Activated CD4-positive, alpha-beta memory T cell treated with anti-CD3 and anti-CD28 coated beads for 36 hours (primary cell): ENCODE measurements around the gene CROCC2. TPM values are rescaled to one million over a fixed set of nuclear protein-coding genes. Genes with fewer than 3 reads are reported as not detected.

Source experiments
- CTCF ChIA-PET: fragments of 350-600 bp; sonication (Branson Sonifier 250); formaldehyde crosslinking; loops from one replicate; lab custom pipeline; 2021; ENCODE audit warnings: antibody characterized with exemption, inconsistent platforms; lab: Charles Lee
- POLR2A ChIA-PET: fragments of 350-600 bp; sonication (Branson Sonifier 250); formaldehyde crosslinking; loops from one replicate; lab custom pipeline; 2021; ENCODE audit warnings: antibody characterized with exemption; lab: Charles Lee
- DNase-seq: peaks from one replicate; pipeline ENCODE4 v3.0.0-alpha.2; 2020
- H3K27ac Mint-ChIP-seq: one replicate; pipeline ENCODE4 v1.8.0; 2021; ENCODE audit warnings: mixed read lengths
- H3K27me3 Mint-ChIP-seq: one replicate; pipeline ENCODE4 v1.8.0; 2021; ENCODE audit warnings: mixed read lengths
- H3K36me3 Mint-ChIP-seq: one replicate; pipeline ENCODE4 v1.8.0; 2021; ENCODE audit warnings: mixed read lengths
- H3K4me1 Mint-ChIP-seq: one replicate; pipeline ENCODE4 v1.8.0; 2021; ENCODE audit warnings: low read depth, mixed read lengths
- H3K4me3 Mint-ChIP-seq: one replicate; pipeline ENCODE4 v1.8.0; 2021; ENCODE audit warnings: mild to moderate bottlenecking, mixed read lengths
- H3K9me3 Mint-ChIP-seq: one replicate; pipeline ENCODE4 v1.8.0; 2021; ENCODE audit warnings: mixed read lengths
- intact Hi-C: fragments of 100-400 bp; cut with micrococcal nuclease; formaldehyde crosslinking; loops from one replicate; pipeline ENCODE4 v1.15.1; 2023
- total RNA-seq, 2 experiments: library from RNA; stranded (reverse); gene quantifications; one replicate each; pipeline ENCODE4 v1.2.3, GENCODE V29; 2021

The CROCC2 gene
- total RNA-seq, 2 experiments from 2014 or later = not detected

DNA sequence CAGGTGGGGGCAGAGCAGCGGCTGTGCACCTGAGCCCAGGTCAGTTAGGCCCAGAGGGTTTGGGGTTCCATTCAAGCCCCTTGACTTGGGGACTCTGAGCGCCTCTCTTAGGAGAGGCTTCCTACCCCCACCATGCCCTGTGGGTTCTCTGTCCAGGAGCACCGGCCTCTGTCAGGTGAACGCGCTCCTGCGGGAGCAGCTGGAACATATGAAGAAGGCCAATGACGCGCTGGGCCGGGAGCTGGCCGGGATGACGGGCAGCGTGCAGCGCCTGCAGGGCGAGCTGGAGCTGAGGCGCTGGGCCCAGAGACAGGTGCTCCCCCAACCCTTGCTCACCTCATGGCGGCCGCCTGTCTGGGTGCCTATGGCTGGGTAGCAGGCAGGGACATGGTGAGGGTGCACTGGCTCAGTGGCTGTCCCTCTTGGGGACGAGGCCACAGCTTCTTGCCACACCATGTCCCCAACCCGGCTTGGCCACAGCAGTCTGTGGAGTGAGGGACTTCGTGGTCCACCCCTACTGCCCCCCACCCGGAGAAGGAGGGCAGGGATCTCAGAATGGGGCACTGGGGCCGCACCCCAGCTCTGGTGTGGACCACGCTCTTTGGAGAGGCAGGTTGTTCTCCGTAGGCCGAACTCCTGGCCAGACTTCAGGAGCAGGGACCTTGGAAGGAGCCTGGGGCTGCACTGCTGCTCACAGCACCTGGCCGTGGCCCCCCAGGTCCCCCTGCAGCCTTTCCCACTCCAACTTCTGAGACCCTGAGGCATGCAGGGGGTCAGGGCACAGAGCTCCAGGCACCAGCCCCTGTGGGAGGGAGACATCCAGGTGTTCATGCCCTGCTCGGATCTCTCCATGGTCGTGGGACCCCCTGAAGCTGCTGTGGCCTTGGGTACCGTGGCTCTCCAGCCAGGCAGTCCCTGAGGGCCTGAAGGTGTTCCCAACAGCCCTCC is 19.7 kb downstream of the CROCC2 start:
- ChIA-PET CTCF (interaction anchor here (1.1 to 1.5 kb wide), 2 partner anchors 11 to 75 kb away, joined by 5 to 6 read pairs; no protein-coding TSS in a partner anchor), POLR2A (no interaction called here)

DNA sequence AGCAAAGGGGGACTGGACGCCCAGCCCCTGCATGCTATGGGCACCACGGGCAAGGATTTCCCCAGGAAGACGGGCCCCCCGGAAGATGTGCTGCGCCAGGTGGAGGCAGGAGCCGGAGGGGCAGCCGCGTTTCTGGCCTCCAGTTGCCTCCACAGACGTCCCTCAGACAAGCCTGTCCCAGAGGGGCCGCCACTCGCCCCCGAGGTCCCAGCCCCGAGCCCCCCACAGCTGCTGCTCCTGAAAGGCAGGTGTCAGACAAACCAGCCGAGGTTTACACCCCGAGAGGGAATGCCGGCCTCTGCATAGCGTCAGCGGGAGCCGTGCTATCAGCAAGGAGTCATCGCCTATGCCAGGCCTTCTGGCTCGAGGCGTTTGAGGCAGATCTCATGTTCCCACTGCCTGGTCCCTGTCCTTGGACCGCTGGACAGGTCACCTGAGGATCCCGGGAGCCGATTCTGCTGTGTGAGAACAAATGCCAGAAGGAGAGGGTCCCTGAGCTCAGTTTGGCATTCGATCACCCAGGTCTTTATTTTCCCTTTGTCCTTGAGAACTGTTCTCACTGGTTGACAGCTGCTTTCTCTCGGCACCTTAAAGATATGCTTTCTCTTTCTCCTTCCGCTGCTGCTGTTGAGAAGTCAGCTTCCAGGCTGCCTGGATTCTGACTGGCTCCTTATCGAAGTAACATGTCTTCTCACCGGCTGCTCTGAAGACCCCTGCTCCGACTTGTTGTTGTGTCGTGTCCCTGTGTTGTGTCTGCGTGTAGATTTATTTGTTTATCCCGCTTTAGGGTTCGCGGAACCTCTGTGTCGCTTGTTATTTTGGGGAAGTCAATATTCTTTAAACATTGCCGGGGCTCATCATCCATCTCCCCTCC is 20.6 kb downstream of the CROCC2 start:
- Mint-ChIP-seq H3K4me3 (no peak overlapping the region), H3K36me3 (no peaks in the 10 kb centered on the region), H3K27ac (no peak overlapping the region), H3K9me3 (no peaks in the 10 kb centered on the region), H3K27me3 (peaks cover 11% of the 10 kb centered on the region), H3K4me1 (no peaks in the 10 kb centered on the region)
- ChIA-PET POLR2A (no interaction called here), CTCF (interaction anchor here (1.1 to 1.5 kb wide), 2 partner anchors 12 to 76 kb away, joined by 5 read pairs; no protein-coding TSS in a partner anchor)
- intact Hi-C loops = no loop called here
- DNase-seq = peak; percentile 4

More for the DNA sequence above, 19.7 kb downstream of the CROCC2 start:
- peaks cover 11% of the 10 kb centered on the region for H3K27me3 Mint-ChIP-seq
- H3K36me3 Mint-ChIP-seq = no peaks in the 10 kb centered on the region
- DNase-seq = peak; percentile 7
- H3K27ac Mint-ChIP-seq = no peak overlapping the region
- no peak overlapping the region for H3K4me3 Mint-ChIP-seq
- intact Hi-C loops = no loop called here
- H3K4me1 Mint-ChIP-seq = no peaks in the 10 kb centered on the region
- H3K9me3 Mint-ChIP-seq = no peaks in the 10 kb centered on the region

DNA sequence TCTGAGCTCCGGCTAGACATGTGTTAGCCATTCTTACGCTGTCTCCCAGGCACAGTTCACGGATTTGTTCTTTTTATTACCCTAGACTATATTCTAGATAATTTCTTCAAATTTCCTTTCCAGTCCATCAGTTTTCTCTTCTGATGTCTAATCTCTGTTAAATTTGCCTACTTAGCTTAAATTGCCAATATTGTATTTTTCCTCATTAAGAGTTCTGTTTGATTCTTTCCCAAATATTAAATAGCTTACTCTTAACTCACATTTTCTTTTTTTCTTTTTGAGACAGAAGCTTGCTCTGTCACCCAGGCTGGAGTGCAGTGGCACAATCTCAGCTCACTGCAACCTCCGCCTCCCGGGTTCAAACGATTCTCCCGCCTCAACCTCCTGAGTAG is 21.2 kb downstream of the CROCC2 start:
- no peaks in the 10 kb centered on the region for H3K36me3 Mint-ChIP-seq
- no peaks in the 10 kb centered on the region for H3K4me1 Mint-ChIP-seq

DNA sequence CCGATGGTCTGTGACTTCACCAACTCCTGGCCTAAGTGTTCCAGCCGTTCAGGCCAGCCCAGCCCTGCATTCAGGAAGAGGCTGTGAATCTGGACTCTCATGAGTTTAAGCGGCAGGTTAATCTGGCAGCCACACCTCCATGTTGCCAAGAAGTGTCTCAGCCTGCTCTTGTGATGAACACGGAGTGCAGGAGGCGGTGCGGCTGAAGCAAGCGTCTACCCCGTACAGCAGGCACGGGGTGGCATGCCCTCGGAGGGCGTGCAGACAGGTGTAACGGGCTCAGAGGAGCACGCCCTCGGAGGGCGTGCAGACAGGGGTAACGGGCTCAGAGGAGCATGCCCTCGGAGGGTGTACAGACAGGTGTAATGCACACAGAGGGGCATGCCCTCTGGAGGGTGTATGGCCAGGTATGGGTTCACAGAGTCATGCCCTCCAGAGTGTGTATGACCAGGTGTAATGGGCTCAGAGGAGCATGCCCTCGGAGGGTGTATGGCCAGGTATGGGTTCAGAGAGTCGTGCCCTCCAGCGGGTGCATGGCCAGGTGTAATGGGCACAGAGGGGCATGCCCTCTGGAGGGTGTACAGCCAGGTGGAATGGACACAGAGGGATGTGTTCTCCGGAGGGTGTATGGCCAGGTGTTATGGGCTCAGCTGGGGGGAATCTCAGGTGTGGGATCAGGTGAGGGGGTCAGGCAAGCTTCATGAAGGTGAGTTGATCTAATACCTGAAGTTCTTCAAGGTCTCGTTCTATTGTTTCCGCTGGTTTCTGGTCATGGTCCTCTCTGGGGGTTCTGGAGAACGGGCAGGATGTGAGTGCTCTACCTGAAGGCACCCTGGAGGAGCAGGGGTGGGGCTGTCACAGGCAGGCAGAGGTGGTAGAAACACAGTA is 22.6 kb downstream of the CROCC2 start:
- ChIA-PET POLR2A (no interaction called here), CTCF (no interaction called here)
- intact Hi-C loops = no loop called here
- Mint-ChIP-seq H3K4me1 (no peaks in the 10 kb centered on the region), H3K27ac (no peak overlapping the region), H3K27me3 (peaks cover 11% of the 10 kb centered on the region), H3K36me3 (no peaks in the 10 kb centered on the region), H3K4me3 (no peak overlapping the region), H3K9me3 (no peaks in the 10 kb centered on the region)
- peak; percentile 5 for DNase-seq

More for the DNA sequence above, 21.2 kb downstream of the CROCC2 start:
- no peak overlapping the region for H3K27ac Mint-ChIP-seq
- intact Hi-C loops = no loop called here
- no peaks in the 10 kb centered on the region for H3K9me3 Mint-ChIP-seq
- no peak for DNase-seq
- H3K4me3 Mint-ChIP-seq = no peak overlapping the region
- ChIA-PET CTCF (interaction anchor here (1.1 to 1.5 kb wide), 2 partner anchors 13 to 76 kb away, joined by 5 read pairs; no protein-coding TSS in a partner anchor), POLR2A (no interaction called here)
- peaks cover 11% of the 10 kb centered on the region for H3K27me3 Mint-ChIP-seq

DNA sequence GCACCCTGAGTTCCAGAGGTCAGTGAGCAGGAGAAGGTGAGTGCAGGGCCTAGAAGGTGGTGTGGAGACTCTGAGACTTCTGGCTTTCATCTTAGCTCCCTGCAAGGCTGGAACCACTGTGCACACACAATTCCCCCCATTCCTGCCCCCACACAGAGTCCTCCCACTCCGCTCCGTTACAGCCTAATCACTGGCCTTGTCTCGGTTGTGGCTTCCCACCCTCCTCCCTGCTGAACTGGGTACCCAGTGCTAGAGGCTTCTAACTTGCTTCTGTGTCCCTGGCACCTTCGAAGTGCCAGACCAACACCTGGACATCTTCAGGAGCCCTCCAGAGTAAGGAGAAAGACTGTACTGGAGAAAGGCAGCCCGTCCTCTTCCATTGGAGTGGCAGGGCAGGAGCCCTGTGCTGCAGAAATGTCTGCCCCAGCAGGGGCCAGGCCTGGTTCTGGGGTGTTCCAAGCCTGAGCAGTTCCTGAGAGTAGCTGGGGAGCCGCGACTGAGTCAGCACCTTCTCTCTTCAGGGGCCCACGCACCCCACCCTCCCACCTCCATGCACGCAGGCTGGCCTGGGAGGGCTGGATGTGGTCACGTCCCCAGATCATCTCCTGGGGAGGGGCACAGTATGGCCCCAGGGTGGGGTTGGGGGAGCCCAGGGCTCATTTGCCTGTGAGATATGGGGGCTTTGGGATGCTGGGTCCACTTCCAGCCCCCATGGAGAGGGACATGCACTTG is 23.4 kb downstream of the CROCC2 start:
- no peaks in the 10 kb centered on the region for H3K36me3 Mint-ChIP-seq
- H3K4me1 Mint-ChIP-seq = no peaks in the 10 kb centered on the region
- H3K27me3 Mint-ChIP-seq = peaks cover 11% of the 10 kb centered on the region
- no peaks in the 10 kb centered on the region for H3K9me3 Mint-ChIP-seq
- H3K27ac Mint-ChIP-seq = no peak overlapping the region
- intact Hi-C loops = no loop called here
- CTCF ChIA-PET = no interaction called here
- DNase-seq = peak; percentile 2
- no peak overlapping the region for H3K4me3 Mint-ChIP-seq
- POLR2A ChIA-PET = no interaction called here

DNA sequence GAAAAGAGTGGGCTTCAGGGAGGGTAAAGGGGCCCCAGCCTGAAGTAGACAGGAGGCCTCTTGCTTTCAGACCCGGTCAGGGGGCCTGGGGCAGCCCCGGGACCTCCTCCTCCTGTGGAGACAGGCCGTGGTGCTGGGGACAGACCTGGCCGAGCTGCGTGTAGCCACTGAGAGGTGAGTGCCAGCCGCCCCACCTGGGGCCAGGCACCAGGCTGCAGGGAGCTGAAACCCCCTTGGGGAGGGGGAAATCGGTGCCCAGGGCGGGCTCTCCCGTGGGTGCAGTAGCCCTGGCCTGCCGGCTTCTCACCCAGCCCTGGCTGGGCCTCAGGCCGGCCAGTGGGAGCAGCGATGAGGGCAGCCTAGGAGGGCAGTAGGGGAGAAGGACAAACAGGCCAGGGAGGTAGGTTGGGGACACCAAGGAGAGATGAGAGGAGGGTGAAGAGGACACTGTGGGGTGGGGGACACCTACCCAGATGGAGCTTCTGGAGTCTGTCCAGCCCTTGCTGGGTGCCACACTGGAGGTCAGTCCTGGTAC is 24.0 kb downstream of the CROCC2 start:
- CTCF ChIA-PET = no interaction called here
- DNase-seq = peak; percentile 5
- Mint-ChIP-seq H3K9me3 (no peaks in the 10 kb centered on the region), H3K4me3 (no peak overlapping the region), H3K36me3 (no peaks in the 10 kb centered on the region), H3K27me3 (peaks cover 11% of the 10 kb centered on the region), H3K4me1 (no peaks in the 10 kb centered on the region), H3K27ac (no peak overlapping the region)
- intact Hi-C loops = no loop called here
- POLR2A ChIA-PET = no interaction called here

DNA sequence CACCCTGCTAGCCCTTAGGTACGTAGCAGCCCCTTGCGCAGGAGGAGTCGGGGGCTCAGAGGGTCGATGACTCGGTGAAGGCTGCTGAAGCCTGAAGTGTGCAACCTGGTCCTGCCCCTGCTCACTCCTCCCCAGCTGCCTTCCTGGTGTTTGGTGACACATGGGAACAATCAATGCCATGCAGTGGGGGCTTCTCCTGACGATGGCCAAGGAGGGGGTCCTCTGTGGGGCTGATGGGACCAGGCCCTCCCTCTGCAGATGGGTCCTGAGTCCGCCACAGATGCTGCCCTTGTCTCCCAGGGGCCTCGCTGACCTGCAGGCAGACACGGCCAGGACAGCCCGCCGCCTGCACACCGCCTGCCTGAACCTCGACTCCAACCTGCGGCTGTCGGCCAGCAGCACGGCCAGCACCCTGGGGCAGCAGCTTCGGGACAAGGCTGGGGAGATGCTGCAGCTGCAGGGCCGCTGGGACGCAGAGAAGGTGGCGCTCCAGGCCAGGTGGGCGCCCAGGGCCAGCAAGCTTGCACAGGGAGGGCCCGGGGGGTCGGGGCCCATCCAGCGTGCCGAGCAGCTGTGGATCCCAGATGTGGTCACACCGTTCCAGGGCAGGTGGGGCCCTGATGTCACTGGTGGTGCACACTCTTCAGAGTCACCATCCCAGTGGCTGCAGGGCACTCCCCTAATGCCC is 24.6 kb downstream of the CROCC2 start:
- CTCF ChIA-PET = no interaction called here

DNA sequence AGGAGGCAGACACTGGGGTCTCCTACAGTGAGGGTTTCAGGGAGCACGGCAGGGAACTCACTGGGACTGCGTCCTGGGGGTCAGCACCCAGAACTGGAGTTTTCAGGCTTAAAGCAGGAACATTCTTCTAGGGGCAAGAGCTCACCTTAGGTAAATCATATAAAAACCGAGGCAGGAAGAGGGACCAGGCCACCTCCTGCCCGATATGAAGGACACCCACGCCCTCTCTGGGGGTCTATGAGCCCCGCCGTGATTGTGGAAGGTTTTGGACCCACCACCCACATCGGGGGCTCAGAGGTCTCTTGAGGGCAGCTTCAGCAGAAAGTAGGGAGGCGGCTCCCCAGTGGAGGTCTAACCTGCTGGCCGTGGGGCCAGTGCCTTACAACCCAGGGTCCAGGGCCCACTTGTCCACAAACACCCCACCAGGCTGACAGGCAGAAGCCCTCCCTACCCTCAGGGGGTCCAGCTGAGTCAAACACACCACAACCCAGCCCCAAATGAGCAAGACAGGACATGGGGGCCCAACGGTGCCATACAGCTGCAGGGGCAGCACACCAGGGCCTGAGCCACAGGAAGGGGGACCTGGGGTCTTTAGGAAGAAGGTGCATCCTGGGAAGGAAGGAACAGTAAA is 25.3 kb downstream of the CROCC2 start:
- peaks cover 11% of the 10 kb centered on the region for H3K27me3 Mint-ChIP-seq
- H3K4me1 Mint-ChIP-seq = no peaks in the 10 kb centered on the region
- intact Hi-C loops = no loop called here
- H3K9me3 Mint-ChIP-seq = peaks cover 5% of the 10 kb centered on the region
- CTCF ChIA-PET = no interaction called here
- no peaks in the 10 kb centered on the region for H3K36me3 Mint-ChIP-seq
- POLR2A ChIA-PET = no interaction called here
- DNase-seq = no peak
- no peak overlapping the region for H3K4me3 Mint-ChIP-seq
- H3K27ac Mint-ChIP-seq = no peak overlapping the region

More for the DNA sequence above, 24.6 kb downstream of the CROCC2 start:
- no peak overlapping the region for H3K27ac Mint-ChIP-seq
- no peaks in the 10 kb centered on the region for H3K4me1 Mint-ChIP-seq
- H3K9me3 Mint-ChIP-seq = no peaks in the 10 kb centered on the region
- intact Hi-C loops = no loop called here
- H3K27me3 Mint-ChIP-seq = peaks cover 11% of the 10 kb centered on the region
- H3K4me3 Mint-ChIP-seq = no peak overlapping the region
- H3K36me3 Mint-ChIP-seq = no peaks in the 10 kb centered on the region
- peak; percentile 1 for DNase-seq
- POLR2A ChIA-PET = no interaction called here

DNA sequence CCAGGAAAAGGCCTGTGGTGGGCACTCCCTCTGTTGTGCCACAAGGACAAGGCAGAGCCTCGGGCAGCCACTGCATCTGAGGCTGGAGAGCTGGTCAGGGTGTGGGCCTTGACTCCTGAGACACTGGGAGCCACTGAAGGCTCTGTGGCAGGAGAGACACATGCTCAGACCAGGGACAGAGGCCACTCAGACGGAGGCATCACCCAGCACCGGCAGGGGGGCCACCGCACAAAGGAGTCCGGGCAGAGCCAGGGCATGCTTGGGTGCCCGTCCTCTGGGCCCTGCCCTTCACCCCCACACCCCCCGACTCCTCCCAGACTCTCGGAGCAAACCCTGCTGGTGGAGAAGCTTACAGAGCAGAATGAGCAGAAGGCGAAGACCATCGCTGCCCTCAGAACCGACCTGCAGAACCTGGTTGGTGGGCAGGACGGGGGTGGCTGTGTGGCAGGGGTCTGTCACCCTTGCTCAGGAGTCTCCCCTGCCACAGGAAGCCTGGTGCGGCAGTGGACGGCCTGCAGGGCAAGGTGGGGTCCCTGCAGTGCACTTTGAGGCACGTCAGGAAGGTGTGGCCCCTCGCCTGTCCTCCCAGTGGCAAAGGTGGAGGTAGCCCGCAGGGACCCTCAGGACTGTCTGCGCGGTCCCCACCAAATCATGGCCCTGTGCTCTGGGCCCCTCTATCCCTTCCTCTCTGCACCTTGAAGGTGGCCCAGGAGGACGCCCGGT is 26.0 kb downstream of the CROCC2 start:
- Mint-ChIP-seq H3K4me3 (no peak overlapping the region), H3K27me3 (peaks cover 11% of the 10 kb centered on the region), H3K9me3 (peaks cover 11% of the 10 kb centered on the region), H3K27ac (no peak overlapping the region), H3K36me3 (no peaks in the 10 kb centered on the region), H3K4me1 (no peaks in the 10 kb centered on the region)
- intact Hi-C loops = no loop called here
- POLR2A ChIA-PET = no interaction called here
- CTCF ChIA-PET = no interaction called here
- DNase-seq = peak; percentile 4

DNA sequence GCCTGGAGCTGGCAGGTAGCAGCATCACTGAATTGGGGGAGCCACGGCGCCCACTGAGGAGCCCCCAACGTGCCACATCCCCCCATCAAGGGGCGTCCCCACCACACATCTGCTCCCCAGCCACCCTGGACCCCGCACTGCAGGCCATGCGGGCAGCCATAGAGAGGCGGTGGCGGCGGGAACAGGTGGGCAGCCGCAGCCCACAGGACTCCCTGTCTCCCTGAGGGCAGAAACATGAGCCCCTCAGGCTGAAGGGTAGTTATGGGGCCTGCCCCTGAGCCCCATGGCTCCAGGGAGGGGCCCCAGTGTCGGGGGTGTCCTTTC is 26.6 kb downstream of the CROCC2 start:
- ChIA-PET POLR2A (no interaction called here), CTCF (no interaction called here)
- Mint-ChIP-seq H3K36me3 (no peaks in the 10 kb centered on the region), H3K27ac (no peak overlapping the region), H3K4me1 (no peaks in the 10 kb centered on the region), H3K27me3 (peaks cover 11% of the 10 kb centered on the region), H3K9me3 (peaks cover 11% of the 10 kb centered on the region), H3K4me3 (no peak overlapping the region)
- intact Hi-C loops = no loop called here
- DNase-seq = no peak
